IMR-90 (cell line): ENCODE data around the gene ANGPT4. TPM values are rescaled to one million over a fixed set of nuclear protein-coding genes. Genes with fewer than 3 reads are reported as not detected.

Source experiments
- ATAC-seq: fragments of 200-7000 bp; cut with Tn5 transposase; 2 replicates; pipeline ENCODE4 v1.9.1; 2020; ENCODE audit warnings: low read depth, mild to moderate bottlenecking, moderate library complexity
- BruUV-seq: library from RNA; stranded (reverse); fragments of 400-500 nt; replicated peaks from 2 replicates; lab custom pipeline; 2021; lab: Mats Ljungman, UMichigan
- CTCF ChIA-PET: fragments of 300-600 bp; formaldehyde crosslinking; extraction: SDS; loops from one replicate; lab custom pipeline; 2021; ENCODE audit warnings: antibody characterized with exemption; lab: Yijun Ruan, JAX
- POLR2A ChIA-PET: fragments of 300-600 bp; sonication (Branson Sonifier 250); formaldehyde crosslinking; loops from one replicate; lab custom pipeline; 2022; ENCODE audit warnings: antibody characterized with exemption; ENCODE audit not compliant: unreplicated experiment; lab: Charles Lee
- DNase-seq: peaks from one replicate; pipeline ENCODE4 v3.0.0; 2013
- H2AFZ ChIP-seq: replicated peaks from 2 replicates; pipeline ENCODE3; 2013; ENCODE audit warnings: low read length, mild to moderate bottlenecking; ENCODE audit not compliant: poor library complexity
- H2AK5ac ChIP-seq: 2 replicates; pipeline ENCODE4 v1.6.1; 2013; ENCODE audit warnings: low read depth, low read length, inconsistent platforms
- H2AK9ac ChIP-seq: replicated peaks from 2 replicates; pipeline ENCODE3; 2013; ENCODE audit warnings: mild to moderate bottlenecking, low read depth, low read length, moderate library complexity; ENCODE audit not compliant: poor library complexity
- H2BK120ac ChIP-seq: 2 replicates; pipeline ENCODE4 v1.6.1; 2013; ENCODE audit warnings: low read depth, low read length, inconsistent platforms
- H2BK15ac ChIP-seq: 3 replicates; pipeline ENCODE4 v1.6.1; 2013; ENCODE audit warnings: low read depth, low read length, inconsistent platforms
- H2BK20ac ChIP-seq: 2 replicates; pipeline ENCODE4 v1.6.1; 2013; ENCODE audit warnings: low read depth, mild to moderate bottlenecking, inconsistent platforms, low read length, moderate library complexity
- H2BK5ac ChIP-seq: 2 replicates; pipeline ENCODE4 v1.6.1; 2013; ENCODE audit warnings: mild to moderate bottlenecking, low read depth, low read length, inconsistent platforms; ENCODE audit not compliant: poor library complexity, severe bottlenecking
- H3K14ac ChIP-seq: replicated peaks from 2 replicates; pipeline ENCODE4 v1.6.1; 2013; ENCODE audit warnings: low read depth, low read length, inconsistent platforms
- H3K18ac ChIP-seq: 2 replicates; pipeline ENCODE4 v1.6.1; 2013; ENCODE audit warnings: low read depth, low read length, control low read depth
- H3K23ac ChIP-seq: 2 replicates; pipeline ENCODE4 v1.6.1; 2013; ENCODE audit warnings: low read depth, low read length, inconsistent platforms
- H3K27ac ChIP-seq: 2 replicates; pipeline ENCODE4 v1.5.1; 2013; ENCODE audit warnings: mild to moderate bottlenecking, control low read depth, low read length; ENCODE audit not compliant: insufficient read depth
- H3K27me3 ChIP-seq: 2 replicates; pipeline ENCODE4 v1.6.1; 2013; ENCODE audit warnings: low read length; ENCODE audit not compliant: control insufficient read depth, insufficient read depth
- H3K36me3 ChIP-seq: 2 replicates; pipeline ENCODE4 v1.6.1; 2013; ENCODE audit warnings: low read length, mixed read lengths; ENCODE audit not compliant: control insufficient read depth, insufficient read depth
- H3K4ac ChIP-seq: 2 replicates; pipeline ENCODE4 v1.6.1; 2013; ENCODE audit warnings: low read depth, low read length, inconsistent platforms
- H3K4me1 ChIP-seq: 2 replicates; pipeline ENCODE4 v1.6.1; 2013; ENCODE audit warnings: low read length, mixed read lengths; ENCODE audit not compliant: control insufficient read depth, insufficient read depth
- H3K4me2 ChIP-seq: 2 replicates; pipeline ENCODE4 v1.6.1; 2013; ENCODE audit warnings: low read depth, mild to moderate bottlenecking, control low read depth, low read length, moderate library complexity
- H3K4me3 ChIP-seq: 2 replicates; pipeline ENCODE4 v1.5.1; 2013; ENCODE audit warnings: low read depth, mild to moderate bottlenecking, control low read depth, low read length, moderate library complexity; ENCODE audit not compliant: insufficient read depth
- H3K56ac ChIP-seq: 2 replicates; pipeline ENCODE4 v1.6.1; 2013; ENCODE audit warnings: low read length, inconsistent platforms; ENCODE audit not compliant: insufficient read depth; ENCODE audit errors: extremely low read depth
- H3K79me1 ChIP-seq, 2 experiments: 2 replicates each; pipeline ENCODE4 v1.6.1; 2013; ENCODE audit warnings: low read length in 2 of 2, inconsistent platforms in 1 of 2, low read depth in 1 of 2
- H3K9ac ChIP-seq: 2 replicates; pipeline ENCODE4 v1.6.1; 2013; ENCODE audit warnings: low read depth, low read length, control low read depth
- H3K9me1 ChIP-seq: 2 replicates; pipeline ENCODE4 v1.6.1; 2013; ENCODE audit warnings: low read length, inconsistent platforms; ENCODE audit not compliant: insufficient read depth
- H3K9me3 ChIP-seq: 2 replicates; pipeline ENCODE4 v1.6.1; 2013; ENCODE audit warnings: low read length; ENCODE audit not compliant: control insufficient read depth, insufficient read depth
- H4K20me1 ChIP-seq: 2 replicates; pipeline ENCODE4 v1.6.1; 2013; ENCODE audit warnings: low read length, inconsistent platforms; ENCODE audit not compliant: insufficient read depth
- H4K5ac ChIP-seq: 2 replicates; pipeline ENCODE4 v1.6.1; 2013; ENCODE audit warnings: mild to moderate bottlenecking, low read depth, low read length, control low read depth
- H4K8ac ChIP-seq, 2 experiments: 2 replicates each; pipeline ENCODE4 v1.6.1; 2013; ENCODE audit warnings: low read depth in 2 of 2, low read length in 2 of 2, control low read depth in 1 of 2, inconsistent platforms in 1 of 2
- H4K91ac ChIP-seq: 2 replicates; pipeline ENCODE4 v1.6.1; 2013; ENCODE audit warnings: low read depth, low read length, inconsistent platforms; ENCODE audit not compliant: insufficient read depth
- BHLHE40 ChIP-seq: fragments of 150-350 bp; IDR thresholded peaks from 2 replicates; pipeline ENCODE4 v1.6.1; 2016; ENCODE audit warnings: mild to moderate bottlenecking, low read depth, low read length
- CEBPB ChIP-seq: IDR thresholded peaks from 2 replicates; pipeline ENCODE4 v1.6.1; 2012; ENCODE audit warnings: low read depth, low read length, improper control_type of control experiment
- FOS ChIP-seq: fragments of 150-350 bp; IDR thresholded peaks from 2 replicates; pipeline ENCODE4 v1.6.1; 2016; ENCODE audit warnings: low read depth, low read length
- MAFK ChIP-seq: IDR thresholded peaks from 2 replicates; pipeline ENCODE4 v1.6.1; 2012; ENCODE audit warnings: low read depth, low read length, improper control_type of control experiment
- MAZ ChIP-seq: IDR thresholded peaks from 2 replicates; pipeline ENCODE4 v1.6.1; 2012; ENCODE audit warnings: low read depth, mild to moderate bottlenecking, low read length, improper control_type of control experiment, moderate library complexity, borderline replicate concordance
- MXI1 ChIP-seq: IDR thresholded peaks from 2 replicates; pipeline ENCODE4 v1.6.1; 2012; ENCODE audit warnings: low read depth, mild to moderate bottlenecking, low read length, moderate library complexity, borderline replicate concordance
- NFE2L2 ChIP-seq: fragments of 150-350 bp; IDR thresholded peaks from 2 replicates; pipeline ENCODE4 v1.6.1; 2016; ENCODE audit warnings: low read depth, mild to moderate bottlenecking, low read length
- POLR2A ChIP-seq: IDR thresholded peaks from 2 replicates; pipeline ENCODE4 v1.6.1; 2012; ENCODE audit warnings: mild to moderate bottlenecking, low read depth, low read length
- RCOR1 ChIP-seq: IDR thresholded peaks from 2 replicates; pipeline ENCODE4 v1.6.1; 2012; ENCODE audit warnings: mild to moderate bottlenecking, low read length, improper control_type of control experiment; ENCODE audit not compliant: insufficient replicate concordance
- RFX5 ChIP-seq: IDR thresholded peaks from 2 replicates; pipeline ENCODE4 v1.8.0; 2012; ENCODE audit warnings: low read depth, mild to moderate bottlenecking, low read length, moderate library complexity
- SMC3 ChIP-seq: fragments of 150-350 bp; IDR thresholded peaks from 2 replicates; pipeline ENCODE4 v1.6.1; 2016; ENCODE audit warnings: low read depth, mild to moderate bottlenecking, antibody characterized with exemption, low read length, moderate library complexity
- WGBS, 2 experiments: methylation state at CpG; one replicate each; pipeline versions ENCODE4 v1.1.5 to v1.1.7; 2013; ENCODE audit warnings: missing lambda C conversion rate in 2 of 2; ENCODE audit not compliant: insufficient read length in 1 of 2; ENCODE audit errors: extremely low coverage in 2 of 2; 5-methylcytosine and 5-hydroxymethylcytosine counted together
- dilution Hi-C: fragments of 300-500 bp; cut with HindIII; formaldehyde crosslinking; loops from one replicate; pipeline ENCODE4 v1.14.3; 2018; ENCODE audit warnings: low sequenced_read_pairs; ENCODE audit not compliant: unreplicated experiment
- in situ Hi-C: fragments of 300-500 bp; cut with MboI; formaldehyde crosslinking; loops from 3 replicates; pipeline ENCODE4 v1.14.3; 2019; ENCODE audit warnings: low sequenced_read_pairs, inconsistent platforms, mixed read lengths
- intact Hi-C: fragments of 100-400 bp; cut with micrococcal nuclease; formaldehyde crosslinking; loops from 2 replicates; pipeline ENCODE4 v1.10.0; 2022
- polyA plus RNA-seq, 3 experiments: library from polyadenylated mRNA; depleted of rRNA; stranded (reverse); fragments of >200 nt; gene quantifications; 2 replicates each; pipeline ENCODE4 v1.2.3, GENCODE V29; 2012; ENCODE audit warnings: low replicate concordance in 1 of 3
- total RNA-seq: library from RNA; depleted of rRNA; stranded (reverse); fragments of >200 nt; gene quantifications from 2 replicates; pipeline ENCODE4 v1.2.3, GENCODE V29; 2012
- TF ChIP-seq, protein P1 (sequence below): fragments of 150-350 bp; IDR thresholded peaks from 2 replicates; pipeline ENCODE4 v1.6.1; 2017; ENCODE audit warnings: mild to moderate bottlenecking, antibody characterized with exemption, low read length, low read depth

ANGPT4 gene
- total and polyA plus RNA-seq, 2 of the 4 experiments (the other 2 are of a cell fraction) = not detected

GRCh38 chr20:855466-856360 is 60.4 kb downstream of the ANGPT4 start:
- Histone ChIP-seq H3K4ac (no peak overlapping the region), H3K27me3 (no peaks in the 10 kb centered on the region), H3K9me3 (no peaks in the 10 kb centered on the region), H3K79me1 (peaks cover 4 to 7% of the 10 kb centered on the region in 2 experiments; a peak in 2 of 4 replicates), H4K91ac (no peak overlapping the region), H4K5ac (no peak overlapping the region), H4K20me1 (no peaks in the 10 kb centered on the region), H2BK5ac (no peak overlapping the region), H3K18ac (no peak overlapping the region), H3K56ac (no peak overlapping the region; the same call in 1 of the 2 replicates), H2AFZ (peak overlapping the region; percentile 44), H2BK15ac (no peak overlapping the region), H2AK5ac (no peak overlapping the region), H3K9ac (no peak overlapping the region), H3K4me2 (peak overlapping the region; percentile 17; the same call in 1 of the 2 replicates), H3K27ac (no peak overlapping the region), H3K4me1 (peaks cover 3% of the 10 kb centered on the region), H3K4me3 (no peak overlapping the region), H2BK120ac (peak overlapping the region; percentile 26; the same call in 1 of the 2 replicates), H3K9me1 (peaks cover 9% of the 10 kb centered on the region; the same call in 1 of the 2 replicates), H3K14ac (no peak overlapping the region), H3K36me3 (no peaks in the 10 kb centered on the region), H2AK9ac (no peak overlapping the region), H4K8ac (no peak overlapping the region), H2BK20ac (no peak overlapping the region; the same call in 1 of the 2 replicates), H3K23ac (no peak overlapping the region)
- no peak for TF ChIP-seq FOS
- no peak for TF ChIP-seq MXI1
- TF ChIP-seq MAZ = no peak
- TF ChIP-seq POLR2A = no peak
- no peak for TF ChIP-seq RFX5
- no peak for TF ChIP-seq NFE2L2
- TF ChIP-seq SMC3 = no peak
- TF ChIP-seq CEBPB = no peak
- no peak for TF ChIP-seq BHLHE40
- TF ChIP-seq, protein P1, sequence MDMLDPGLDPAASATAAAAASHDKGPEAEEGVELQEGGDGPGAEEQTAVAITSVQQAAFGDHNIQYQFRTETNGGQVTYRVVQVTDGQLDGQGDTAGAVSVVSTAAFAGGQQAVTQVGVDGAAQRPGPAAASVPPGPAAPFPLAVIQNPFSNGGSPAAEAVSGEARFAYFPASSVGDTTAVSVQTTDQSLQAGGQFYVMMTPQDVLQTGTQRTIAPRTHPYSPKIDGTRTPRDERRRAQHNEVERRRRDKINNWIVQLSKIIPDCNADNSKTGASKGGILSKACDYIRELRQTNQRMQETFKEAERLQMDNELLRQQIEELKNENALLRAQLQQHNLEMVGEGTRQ = no peak
- no peak for TF ChIP-seq RCOR1
- no peak for TF ChIP-seq MAFK
- dilution Hi-C loops (no loop called here), intact Hi-C loops (no loop called here), in situ Hi-C loops (no loop called here)
- ChIA-PET POLR2A (no interaction called here), CTCF (no interaction called here)
- no CpG with 5 or more reads among the region's 11 CpGs for whole genome bisulfite sequencing, 2 experiments
- BruUV-seq = no TSS peak
- ATAC-seq = no peak; the same call in none of the 2 replicates
- DNase-seq = no peak
